WTC11 (cell line): ENCODE data around the gene ARHGAP10. TPM values are rescaled to one million over a fixed set of nuclear protein-coding genes. Genes with fewer than 3 reads are reported as not detected.

Experiments used
- ATAC-seq: fragments of 200-7000 bp; cut with Tn5 transposase; 2 replicates; pipeline ENCODE4 v1.10.0; 2021; ENCODE audit warnings: mild to moderate bottlenecking, moderate library complexity
- CTCF ChIA-PET: fragments of 300-600 bp; sonication (Branson Sonifier 250); formaldehyde crosslinking; loops from one replicate; lab custom pipeline; 2021; ENCODE audit warnings: antibody characterized with exemption; lab: Charles Lee
- POLR2A ChIA-PET: fragments of 350-600 bp; sonication (Branson Sonifier 250); formaldehyde crosslinking; loops from one replicate; lab custom pipeline; 2021; ENCODE audit warnings: antibody characterized with exemption; lab: Charles Lee
- DNase-seq: peaks from one replicate; pipeline ENCODE4 v3.0.0; 2021; ENCODE audit warnings: low spot score
- H3K27ac Mint-ChIP-seq: 2 replicates; pipeline ENCODE4 v1.8.0; 2021; ENCODE audit warnings: mixed read lengths
- H3K27me3 Mint-ChIP-seq: 2 replicates; pipeline ENCODE4 v1.8.0; 2021; ENCODE audit warnings: low read depth, mild to moderate bottlenecking, moderate library complexity, mixed read lengths
- H3K36me3 Mint-ChIP-seq: 2 replicates; pipeline ENCODE4 v1.8.0; 2021; ENCODE audit warnings: mixed read lengths
- H3K4me1 Mint-ChIP-seq: 2 replicates; pipeline ENCODE4 v1.8.0; 2022; ENCODE audit warnings: mixed read lengths
- H3K4me3 Mint-ChIP-seq: 2 replicates; pipeline ENCODE4 v1.8.0; 2021; ENCODE audit warnings: mild to moderate bottlenecking, moderate library complexity, mixed read lengths
- H3K9me3 Mint-ChIP-seq: 2 replicates; pipeline ENCODE4 v1.8.0; 2021; ENCODE audit warnings: mixed read lengths
- AFF4 ChIP-seq: sonication (generic); formaldehyde crosslinking; IDR thresholded peaks from 2 replicates; pipeline ENCODE4 v1.8.1; 2023; ENCODE audit warnings: mild to moderate bottlenecking, missing genetic modification reagents, borderline replicate concordance
- CBFB ChIP-seq: sonication (generic); formaldehyde crosslinking; IDR thresholded peaks from 2 replicates; pipeline ENCODE4 v1.8.1; 2022; ENCODE audit warnings: mild to moderate bottlenecking, low read depth, missing genetic modification reagents
- E2F5 ChIP-seq: sonication (generic); formaldehyde crosslinking; IDR thresholded peaks from 2 replicates; pipeline ENCODE4 v1.8.1; 2022; ENCODE audit warnings: mild to moderate bottlenecking, moderate library complexity, missing genetic modification reagents
- EMX1 ChIP-seq: fragments of 250-450 bp; sonication (Bioruptor Pico); IDR thresholded peaks from 2 replicates; pipeline ENCODE4 v1.8.0; 2021; ENCODE audit warnings: mild to moderate bottlenecking
- FOXP1 ChIP-seq: sonication (generic); formaldehyde crosslinking; IDR thresholded peaks from 2 replicates; pipeline ENCODE4 v1.8.0; 2022; ENCODE audit warnings: missing genetic modification reagents, mild to moderate bottlenecking, moderate library complexity, borderline replicate concordance
- GRHL2 ChIP-seq: fragments of 250-450 bp; sonication (Bioruptor Pico); IDR thresholded peaks from 2 replicates; pipeline ENCODE4 v1.8.0; 2022; ENCODE audit warnings: mild to moderate bottlenecking, moderate library complexity; ENCODE audit not compliant: insufficient replicate concordance, severe bottlenecking
- GTF2I ChIP-seq: fragments of 250-450 bp; sonication (Bioruptor Pico); conservative IDR thresholded peaks from 2 replicates; pipeline ENCODE4 v1.4.0; 2021; ENCODE audit warnings: mild to moderate bottlenecking
- JAZF1 ChIP-seq: fragments of 250-450 bp; sonication (Bioruptor Pico); IDR thresholded peaks from 2 replicates; pipeline ENCODE4 v1.9.0; 2021; ENCODE audit warnings: moderate library complexity, mild to moderate bottlenecking, inconsistent platforms
- KAT7 ChIP-seq: sonication (generic); formaldehyde crosslinking; IDR thresholded peaks from 2 replicates; pipeline ENCODE4 v1.8.1; 2023; ENCODE audit warnings: missing genetic modification reagents, mild to moderate bottlenecking, borderline replicate concordance
- MYBL2 ChIP-seq: sonication (generic); formaldehyde crosslinking; IDR thresholded peaks from 2 replicates; pipeline ENCODE4 v1.8.1; 2023; ENCODE audit warnings: mild to moderate bottlenecking, moderate library complexity, missing genetic modification reagents
- NFATC4 ChIP-seq: fragments of 250-450 bp; sonication (Bioruptor Pico); IDR thresholded peaks from 2 replicates; pipeline ENCODE4 v1.9.0; 2021; ENCODE audit warnings: mild to moderate bottlenecking
- NR2C2 ChIP-seq: sonication (generic); formaldehyde crosslinking; IDR thresholded peaks from 2 replicates; pipeline ENCODE4 v1.8.0; 2022; ENCODE audit warnings: mild to moderate bottlenecking, missing genetic modification reagents
- OVOL2 ChIP-seq: fragments of 250-450 bp; sonication (Bioruptor Pico); IDR thresholded peaks from 2 replicates; pipeline ENCODE4 v1.9.0; 2021; ENCODE audit warnings: mild to moderate bottlenecking, borderline replicate concordance
- RORB ChIP-seq: fragments of 250-450 bp; sonication (Bioruptor Pico); IDR thresholded peaks from 2 replicates; pipeline ENCODE4 v1.9.0; 2021; ENCODE audit warnings: mild to moderate bottlenecking
- SOX15 ChIP-seq: fragments of 250-450 bp; sonication (Bioruptor Pico); IDR thresholded peaks from 2 replicates; pipeline ENCODE4 v1.9.0; 2021; ENCODE audit warnings: mild to moderate bottlenecking
- SP1 ChIP-seq: sonication (generic); formaldehyde crosslinking; conservative IDR thresholded peaks from 2 replicates; pipeline ENCODE4 v1.8.1; 2022; ENCODE audit warnings: missing genetic modification reagents
- TCF7 ChIP-seq: sonication (generic); formaldehyde crosslinking; IDR thresholded peaks from 2 replicates; pipeline ENCODE4 v1.8.0; 2022; ENCODE audit warnings: mild to moderate bottlenecking, low read depth, missing genetic modification reagents, moderate library complexity
- TEAD1 ChIP-seq: sonication (generic); formaldehyde crosslinking; IDR thresholded peaks from 2 replicates; pipeline ENCODE4 v1.8.0; 2022; ENCODE audit warnings: mild to moderate bottlenecking, missing genetic modification reagents
- ZNF121 ChIP-seq: sonication (generic); formaldehyde crosslinking; IDR thresholded peaks from 2 replicates; pipeline ENCODE4 v1.8.0; 2023; ENCODE audit warnings: missing genetic modification reagents
- ZNF396 ChIP-seq: fragments of 250-450 bp; sonication (Bioruptor Pico); IDR thresholded peaks from 2 replicates; pipeline ENCODE4 v1.8.0; 2021; ENCODE audit warnings: mild to moderate bottlenecking, moderate library complexity, borderline replicate concordance
- total RNA-seq: library from RNA; stranded (reverse); gene quantifications from 3 replicates; pipeline ENCODE4 v1.2.3, GENCODE V29; 2021
- TF ChIP-seq, protein P1 (sequence below): sonication (generic); formaldehyde crosslinking; IDR thresholded peaks from 2 replicates; pipeline ENCODE4 v1.8.0; 2023; ENCODE audit warnings: mild to moderate bottlenecking, missing genetic modification reagents
- TF ChIP-seq, protein P2 (sequence below): sonication (generic); formaldehyde crosslinking; IDR thresholded peaks from 2 replicates; pipeline ENCODE4 v1.8.1; 2023; ENCODE audit warnings: mild to moderate bottlenecking, moderate library complexity, missing genetic modification reagents

Gene ARHGAP10
- total RNA-seq, 1 experiment from 2014 or later, result 9.6 TPM

DNA sequence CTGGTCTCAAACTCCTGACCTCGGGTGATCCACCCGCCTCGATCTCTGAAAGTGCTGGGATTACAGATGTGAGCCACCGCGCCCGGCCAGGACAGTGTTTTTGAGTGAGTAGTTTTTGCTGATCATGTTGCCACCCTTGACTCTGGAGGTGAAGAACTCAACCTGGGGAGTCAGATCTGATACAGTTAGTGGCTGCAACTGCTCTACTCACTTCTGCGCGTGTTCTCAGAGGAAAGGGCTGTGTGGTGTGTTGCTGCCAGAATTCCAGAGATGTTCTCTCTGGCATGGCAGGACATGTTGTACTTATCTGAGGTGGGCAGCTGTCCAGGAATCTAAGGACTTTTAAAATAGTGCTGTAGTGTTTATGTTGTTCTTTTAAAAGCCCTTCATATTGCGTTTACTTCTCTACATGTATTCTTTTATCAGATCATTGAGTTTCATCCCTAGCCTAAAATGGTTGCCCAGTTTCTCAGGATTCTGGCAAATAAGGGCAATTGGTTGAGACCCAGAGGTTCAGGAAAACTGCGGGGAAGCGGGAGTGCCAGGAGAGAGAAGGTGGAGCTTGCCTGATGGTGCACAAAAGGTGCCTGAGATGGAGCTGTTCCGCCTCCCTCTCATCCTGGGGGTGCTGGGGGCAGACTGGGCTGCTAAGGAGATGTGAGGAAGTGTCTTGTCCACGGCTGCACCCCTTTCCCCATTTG lies 97.7 kb downstream of the ARHGAP10 start (continued):
- no peak for TF ChIP-seq KAT7 (CRISPR knock-in tag)
- no peak for TF ChIP-seq E2F5 (CRISPR knock-in tag)

GRCh38 chr4:147830102-147830463 lies 98.2 kb downstream of the ARHGAP10 start:
- no peaks in the 10 kb centered on the region for H3K27me3 Mint-ChIP-seq
- H3K27ac Mint-ChIP-seq, result no peak overlapping the region
- peaks cover 24% of the 10 kb centered on the region for H3K4me1 Mint-ChIP-seq
- H3K9me3 Mint-ChIP-seq, result no peaks in the 10 kb centered on the region
- no peaks in the 10 kb centered on the region for H3K36me3 Mint-ChIP-seq
- CTCF ChIA-PET, result interaction anchor here (1.5 kb wide), 1 partner anchor 37 kb away, joined by 5 read pairs; no protein-coding TSS in a partner anchor
- no peak overlapping the region for H3K4me3 Mint-ChIP-seq
- TF ChIP-seq EMX1 (CRISPR knock-in tag), result no peak
- TF ChIP-seq, all 79 proteins: peak for 0
- POLR2A ChIA-PET, result no interaction called here
- ATAC-seq (peak; percentile 65), DNase-seq (no peak)

GRCh38 chr4:147830987-147831386 lies 99.1 kb downstream of the ARHGAP10 start:
- CTCF ChIA-PET, result no interaction called here
- H3K27ac Mint-ChIP-seq, result no peak overlapping the region
- peaks cover 33% of the 10 kb centered on the region for H3K4me1 Mint-ChIP-seq
- no peak overlapping the region for H3K4me3 Mint-ChIP-seq
- no peaks in the 10 kb centered on the region for H3K27me3 Mint-ChIP-seq
- H3K36me3 Mint-ChIP-seq, result no peaks in the 10 kb centered on the region
- no peak for TF ChIP-seq RORB (CRISPR knock-in tag)
- TF ChIP-seq SOX15 (CRISPR knock-in tag), result no peak
- no peak for TF ChIP-seq GRHL2 (CRISPR knock-in tag)
- no peak for TF ChIP-seq JAZF1 (CRISPR knock-in tag)
- TF ChIP-seq SP1, result no peak
- ATAC-seq, result no peak
- no peaks in the 10 kb centered on the region for H3K9me3 Mint-ChIP-seq
- DNase-seq, result no peak
- POLR2A ChIA-PET, result no interaction called here

DNA sequence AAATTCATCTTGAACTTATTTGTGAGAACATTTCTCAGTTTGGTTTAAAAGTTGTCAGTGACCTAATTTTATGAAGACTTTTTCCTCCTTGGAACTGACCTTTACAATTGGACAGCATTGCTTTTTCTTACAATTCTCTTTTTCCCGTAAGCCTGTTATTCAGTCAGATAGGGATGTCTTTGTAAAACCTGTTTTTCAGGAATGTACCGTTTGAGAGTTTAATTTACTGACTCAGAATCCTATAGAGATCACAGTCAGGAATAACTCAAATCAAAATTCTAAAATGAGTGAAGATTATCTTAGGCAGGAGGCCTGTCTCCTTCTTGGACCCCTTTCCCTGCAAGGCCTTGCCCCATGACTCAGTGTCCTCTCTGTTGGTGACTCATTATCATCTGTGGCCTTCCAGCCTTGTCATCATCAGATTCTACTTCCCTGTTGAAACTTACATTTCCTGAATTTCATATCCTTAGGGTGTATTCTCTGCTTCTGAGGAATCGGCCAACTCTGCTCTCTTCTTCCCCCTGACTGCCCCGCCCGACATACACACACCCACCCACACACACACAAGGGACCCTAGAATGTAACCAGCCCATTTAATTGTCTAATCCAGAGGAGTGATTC lies 99.8 kb downstream of the ARHGAP10 start:
- H3K36me3 Mint-ChIP-seq, result no peaks in the 10 kb centered on the region
- no peak overlapping the region for H3K4me3 Mint-ChIP-seq
- H3K4me1 Mint-ChIP-seq, result peaks cover 40% of the 10 kb centered on the region
- ChIA-PET POLR2A (no interaction called here), CTCF (no interaction called here)
- no peak for ATAC-seq
- DNase-seq, result no peak
- no peaks in the 10 kb centered on the region for H3K9me3 Mint-ChIP-seq
- no peaks in the 10 kb centered on the region for H3K27me3 Mint-ChIP-seq
- H3K27ac Mint-ChIP-seq, result 0 out of 2 replicates have a peak overlapping the region, but pooled peaks have one; percentile 62
- TF ChIP-seq, protein P1, sequence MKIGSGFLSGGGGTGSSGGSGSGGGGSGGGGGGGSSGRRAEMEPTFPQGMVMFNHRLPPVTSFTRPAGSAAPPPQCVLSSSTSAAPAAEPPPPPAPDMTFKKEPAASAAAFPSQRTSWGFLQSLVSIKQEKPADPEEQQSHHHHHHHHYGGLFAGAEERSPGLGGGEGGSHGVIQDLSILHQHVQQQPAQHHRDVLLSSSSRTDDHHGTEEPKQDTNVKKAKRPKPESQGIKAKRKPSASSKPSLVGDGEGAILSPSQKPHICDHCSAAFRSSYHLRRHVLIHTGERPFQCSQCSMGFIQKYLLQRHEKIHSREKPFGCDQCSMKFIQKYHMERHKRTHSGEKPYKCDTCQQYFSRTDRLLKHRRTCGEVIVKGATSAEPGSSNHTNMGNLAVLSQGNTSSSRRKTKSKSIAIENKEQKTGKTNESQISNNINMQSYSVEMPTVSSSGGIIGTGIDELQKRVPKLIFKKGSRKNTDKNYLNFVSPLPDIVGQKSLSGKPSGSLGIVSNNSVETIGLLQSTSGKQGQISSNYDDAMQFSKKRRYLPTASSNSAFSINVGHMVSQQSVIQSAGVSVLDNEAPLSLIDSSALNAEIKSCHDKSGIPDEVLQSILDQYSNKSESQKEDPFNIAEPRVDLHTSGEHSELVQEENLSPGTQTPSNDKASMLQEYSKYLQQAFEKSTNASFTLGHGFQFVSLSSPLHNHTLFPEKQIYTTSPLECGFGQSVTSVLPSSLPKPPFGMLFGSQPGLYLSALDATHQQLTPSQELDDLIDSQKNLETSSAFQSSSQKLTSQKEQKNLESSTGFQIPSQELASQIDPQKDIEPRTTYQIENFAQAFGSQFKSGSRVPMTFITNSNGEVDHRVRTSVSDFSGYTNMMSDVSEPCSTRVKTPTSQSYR (CRISPR knock-in tag), result no peak
- TF ChIP-seq ZNF396 (no peak), OVOL2 (CRISPR knock-in tag) (no peak), NFATC4 (CRISPR knock-in tag) (no peak), GTF2I (CRISPR knock-in tag) (no peak), FOXP1 (CRISPR knock-in tag) (no peak), NR2C2 (no peak), TCF7 (CRISPR knock-in tag) (no peak), MYBL2 (CRISPR knock-in tag) (no peak), AFF4 (CRISPR knock-in tag) (no peak), TEAD1 (CRISPR knock-in tag) (no peak), ZNF121 (CRISPR knock-in tag) (no peak), CBFB (CRISPR knock-in tag) (no peak)
- TF ChIP-seq, protein P2, sequence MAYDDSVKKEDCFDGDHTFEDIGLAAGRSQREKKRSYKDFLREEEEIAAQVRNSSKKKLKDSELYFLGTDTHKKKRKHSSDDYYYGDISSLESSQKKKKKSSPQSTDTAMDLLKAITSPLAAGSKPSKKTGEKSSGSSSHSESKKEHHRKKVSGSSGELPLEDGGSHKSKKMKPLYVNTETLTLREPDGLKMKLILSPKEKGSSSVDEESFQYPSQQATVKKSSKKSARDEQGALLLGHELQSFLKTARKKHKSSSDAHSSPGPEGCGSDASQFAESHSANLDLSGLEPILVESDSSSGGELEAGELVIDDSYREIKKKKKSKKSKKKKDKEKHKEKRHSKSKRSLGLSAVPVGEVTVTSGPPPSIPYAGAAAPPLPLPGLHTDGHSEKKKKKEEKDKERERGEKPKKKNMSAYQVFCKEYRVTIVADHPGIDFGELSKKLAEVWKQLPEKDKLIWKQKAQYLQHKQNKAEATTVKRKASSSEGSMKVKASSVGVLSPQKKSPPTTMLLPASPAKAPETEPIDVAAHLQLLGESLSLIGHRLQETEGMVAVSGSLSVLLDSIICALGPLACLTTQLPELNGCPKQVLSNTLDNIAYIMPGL, result no peak
